Measurements from ENCODE around the gene FUOM.

The FUOM gene

GRCh38 chr10:133359554-133359971, 1.7 kb upstream of the FUOM start:
- TF ChIP-seq, protein P1, sequence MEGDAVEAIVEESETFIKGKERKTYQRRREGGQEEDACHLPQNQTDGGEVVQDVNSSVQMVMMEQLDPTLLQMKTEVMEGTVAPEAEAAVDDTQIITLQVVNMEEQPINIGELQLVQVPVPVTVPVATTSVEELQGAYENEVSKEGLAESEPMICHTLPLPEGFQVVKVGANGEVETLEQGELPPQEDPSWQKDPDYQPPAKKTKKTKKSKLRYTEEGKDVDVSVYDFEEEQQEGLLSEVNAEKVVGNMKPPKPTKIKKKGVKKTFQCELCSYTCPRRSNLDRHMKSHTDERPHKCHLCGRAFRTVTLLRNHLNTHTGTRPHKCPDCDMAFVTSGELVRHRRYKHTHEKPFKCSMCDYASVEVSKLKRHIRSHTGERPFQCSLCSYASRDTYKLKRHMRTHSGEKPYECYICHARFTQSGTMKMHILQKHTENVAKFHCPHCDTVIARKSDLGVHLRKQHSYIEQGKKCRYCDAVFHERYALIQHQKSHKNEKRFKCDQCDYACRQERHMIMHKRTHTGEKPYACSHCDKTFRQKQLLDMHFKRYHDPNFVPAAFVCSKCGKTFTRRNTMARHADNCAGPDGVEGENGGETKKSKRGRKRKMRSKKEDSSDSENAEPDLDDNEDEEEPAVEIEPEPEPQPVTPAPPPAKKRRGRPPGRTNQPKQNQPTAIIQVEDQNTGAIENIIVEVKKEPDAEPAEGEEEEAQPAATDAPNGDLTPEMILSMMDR (IDR thresholded peaks at IDR 0.05; ENCODE audit: low read length, missing control alignments) = no peak
- H3K4me3 ChIP-seq (replicated peaks; ENCODE audit: low read depth, low read length) = no peak overlapping the region
- no peak for DNase-seq (ENCODE audit: low read depth)

- TF ChIP-seq, protein P1 (IDR thresholded peaks at IDR 0.05; ENCODE audit: low read length, missing control alignments) = no peak
- no peak for DNase-seq (ENCODE audit: low read depth)
- H3K4me3 ChIP-seq (replicated peaks; ENCODE audit: low read depth, low read length) = no peak overlapping the region
Measured at GRCh38 chr10:133358925-133359310, 1.1 kb upstream of the FUOM start.

- TF ChIP-seq, protein P1 (IDR thresholded peaks at IDR 0.05; ENCODE audit: low read length, missing control alignments) = no peak
- no peak overlapping the region for H3K4me3 ChIP-seq (replicated peaks; ENCODE audit: low read depth, low read length)
- no peak for DNase-seq (ENCODE audit: low read depth)
Measured at GRCh38 chr10:133358162-133358924, 524 bp upstream of the FUOM start.

DNA sequence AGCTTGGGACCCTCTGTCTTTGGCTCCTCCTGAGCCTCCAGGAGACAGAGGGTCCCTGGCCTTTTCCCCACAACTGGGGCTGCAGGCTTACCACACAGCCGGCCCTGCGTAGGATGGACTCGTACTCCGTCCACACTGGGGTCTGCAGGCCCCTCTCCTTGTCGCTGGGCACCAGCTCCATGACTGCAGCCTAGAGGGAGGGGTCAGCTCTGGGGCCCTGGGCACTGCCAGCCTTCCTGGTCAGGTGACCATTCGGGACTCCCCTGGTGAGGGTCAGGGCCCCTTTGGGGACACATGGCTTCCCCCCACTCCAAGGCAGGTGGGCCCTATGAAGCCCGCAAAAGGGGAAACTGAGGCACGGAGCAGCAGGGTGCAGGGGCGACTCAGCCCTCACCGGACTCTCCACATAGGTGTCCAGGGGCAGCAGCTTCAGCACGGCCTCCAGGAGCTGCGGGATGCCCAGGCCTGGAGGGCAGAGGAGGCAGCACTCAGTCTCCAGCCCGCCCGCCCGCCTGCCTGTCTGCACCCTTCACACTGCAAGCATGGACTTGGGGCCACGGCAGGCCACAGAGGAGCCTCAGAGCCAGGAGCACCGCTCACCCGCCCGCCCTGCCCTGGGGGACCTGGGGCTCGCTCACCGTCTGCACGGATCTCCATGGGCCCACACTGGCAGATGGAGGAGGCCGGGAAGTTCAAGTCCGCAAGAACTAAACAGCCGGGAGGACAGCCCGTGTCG, 1.1 kb downstream of the FUOM start:
- peak overlapping the region; percentile 56 for H3K4me3 ChIP-seq (replicated peaks; ENCODE audit: low read depth, low read length)
- no peak for DNase-seq (ENCODE audit: low read depth)
- TF ChIP-seq, protein P1 (IDR thresholded peaks at IDR 0.05; ENCODE audit: low read length, missing control alignments) = no peak

GRCh38 chr10:133355991-133356390, 1.8 kb downstream of the FUOM start:
- H3K4me3 ChIP-seq (replicated peaks; ENCODE audit: low read depth, low read length) = no peak overlapping the region
- TF ChIP-seq, protein P1 (IDR thresholded peaks at IDR 0.05; ENCODE audit: low read length, missing control alignments) = no peak
- DNase-seq (ENCODE audit: low read depth) = no peak

- TF ChIP-seq, protein P1 (IDR thresholded peaks at IDR 0.05; ENCODE audit: low read length, missing control alignments) = no peak
- DNase-seq (ENCODE audit: low read depth) = no peak
- no peak overlapping the region for H3K4me3 ChIP-seq (replicated peaks; ENCODE audit: low read depth, low read length)
Measured at GRCh38 chr10:133355266-133355665, 2.6 kb downstream of the FUOM start.
